Epithelial cell of prostate (primary cell): ENCODE data around the gene RAB14.

ENCODE experiments used
- DNase-seq: peaks from one replicate; pipeline ENCODE4 v3.0.0-alpha.2; 2011; ENCODE audit warnings: low read depth, low spot score
- H3K27ac ChIP-seq: fragments of 450-650 bp; 2 replicates; pipeline ENCODE4 v1.5.1; 2017; ENCODE audit warnings: mild to moderate bottlenecking

Gene RAB14

DNA sequence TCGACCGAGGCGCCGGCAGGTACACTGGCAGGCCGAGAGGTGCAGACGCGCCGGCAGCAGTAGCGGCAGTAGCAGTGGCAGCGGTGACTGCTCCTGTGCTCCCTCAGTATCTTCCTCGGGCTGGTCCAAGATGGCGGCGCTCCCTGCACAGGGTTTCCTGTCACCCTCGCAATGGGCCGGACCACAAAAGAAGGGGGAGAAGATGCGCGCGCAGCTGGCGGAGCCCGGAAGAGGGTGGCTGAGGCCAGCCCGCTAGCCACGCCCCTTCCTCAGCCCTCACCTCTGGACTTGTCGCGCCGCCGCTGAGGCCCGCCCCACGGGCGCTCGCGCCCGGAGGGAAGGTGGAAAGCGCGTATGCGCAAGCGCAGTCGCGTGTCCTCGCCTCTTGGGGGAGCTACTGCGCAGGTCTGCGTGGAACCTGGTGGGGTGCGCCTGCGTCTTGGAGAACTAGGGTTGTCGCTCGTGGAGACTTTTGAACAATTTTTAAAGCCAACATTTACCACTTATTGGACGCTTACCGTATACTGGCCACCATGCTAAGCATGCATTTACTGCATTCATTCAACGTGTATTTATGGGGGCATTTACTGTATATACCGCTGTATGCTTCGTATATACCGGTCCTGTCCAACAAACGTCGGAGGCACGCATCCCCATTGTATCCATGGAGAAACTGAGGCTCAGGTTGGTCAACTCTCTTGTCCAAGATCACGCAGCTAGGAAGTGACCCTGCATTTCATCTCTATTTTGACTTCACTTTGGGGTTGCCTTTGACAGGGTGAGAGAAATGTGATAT is at the start of gene RAB14:
Gene RAB14, minus strand, starts transcription at position 132 of the 796 bp plus-strand sequence. CDS start 8,457 bp downstream, outside the sequence.
- H3K27ac ChIP-seq = peak within 1 kb of the TSS; percentile 80
- DNase-seq = peak; percentile 83

DNA sequence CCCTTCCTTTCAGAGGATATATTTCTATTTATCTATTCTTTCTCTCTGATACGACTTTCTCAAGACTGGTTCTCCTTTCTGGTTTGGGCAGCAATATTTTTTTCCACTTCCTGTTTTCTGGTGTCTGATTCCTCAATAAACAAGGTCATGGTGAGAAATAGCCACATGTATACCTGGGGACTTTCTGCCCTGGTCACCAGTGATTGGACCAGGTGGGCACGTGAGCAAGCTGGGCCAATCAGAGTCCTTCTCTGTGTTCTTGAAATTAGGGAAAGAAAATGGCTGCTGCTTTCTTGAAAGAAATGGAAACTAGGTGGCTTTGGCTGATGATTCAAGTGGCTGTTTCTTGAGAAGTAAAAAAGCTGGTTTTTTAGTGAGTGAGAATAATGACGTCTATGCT is 47.9 kb upstream of the RAB14 start:
- DNase-seq = no peak
- H3K27ac ChIP-seq = no peak overlapping the region

DNA sequence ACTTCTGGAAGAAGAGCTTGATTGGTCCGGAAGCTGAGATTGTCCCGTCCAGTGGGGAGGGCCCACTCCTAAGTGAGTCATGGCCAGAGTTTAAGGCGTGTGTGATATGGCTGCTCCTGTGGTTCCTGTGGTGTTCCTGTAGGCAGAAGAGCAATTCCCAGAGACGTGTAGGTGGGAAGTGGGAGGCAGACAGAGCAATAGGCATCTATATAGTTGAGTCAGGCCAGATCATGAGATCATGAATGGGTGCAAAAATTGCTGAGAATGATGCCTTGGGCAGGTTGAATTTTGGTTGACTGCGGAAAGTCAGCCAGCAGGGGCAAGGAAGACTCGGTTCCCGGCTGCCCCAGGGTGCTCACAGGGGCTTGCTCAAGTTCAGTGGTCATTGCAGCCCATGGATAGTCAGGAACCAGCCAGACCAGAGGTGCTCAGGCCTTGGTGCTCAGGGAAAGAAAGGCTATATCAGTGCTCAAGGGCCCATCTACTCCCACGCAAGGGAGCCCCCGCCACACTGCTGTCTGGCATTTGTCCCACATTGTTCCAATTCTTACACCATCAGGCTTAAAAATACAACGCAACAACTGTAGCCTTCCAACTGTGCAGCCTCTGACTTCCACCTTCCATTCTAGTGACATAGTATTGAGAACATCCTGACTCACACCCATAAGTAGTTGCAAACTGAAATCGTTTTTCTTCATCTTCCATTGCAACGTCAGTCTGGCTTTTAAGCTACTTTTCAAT is 45.3 kb upstream of the RAB14 start:
- no peak overlapping the region for H3K27ac ChIP-seq
- no peak for DNase-seq

DNA sequence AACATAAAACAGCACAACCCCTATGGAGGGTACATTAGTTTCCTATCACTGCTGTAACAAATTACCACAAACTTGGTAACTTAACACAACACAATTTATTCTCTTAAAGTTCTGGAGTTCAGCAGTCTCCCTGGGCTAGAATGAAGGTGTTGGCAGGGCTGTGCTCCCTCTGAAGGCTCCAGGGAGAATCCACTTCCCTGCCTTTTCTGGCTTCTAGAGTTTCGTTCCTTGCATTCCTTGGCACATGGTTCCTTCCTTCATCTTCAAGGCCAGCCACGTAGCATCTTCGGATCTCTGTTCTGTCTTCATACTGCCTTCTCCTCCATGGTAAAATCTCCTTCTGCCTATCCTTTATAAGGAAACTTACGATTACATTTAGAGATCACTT is 41.3 kb upstream of the RAB14 start:
- H3K27ac ChIP-seq = no peak overlapping the region
- DNase-seq = no peak

DNA sequence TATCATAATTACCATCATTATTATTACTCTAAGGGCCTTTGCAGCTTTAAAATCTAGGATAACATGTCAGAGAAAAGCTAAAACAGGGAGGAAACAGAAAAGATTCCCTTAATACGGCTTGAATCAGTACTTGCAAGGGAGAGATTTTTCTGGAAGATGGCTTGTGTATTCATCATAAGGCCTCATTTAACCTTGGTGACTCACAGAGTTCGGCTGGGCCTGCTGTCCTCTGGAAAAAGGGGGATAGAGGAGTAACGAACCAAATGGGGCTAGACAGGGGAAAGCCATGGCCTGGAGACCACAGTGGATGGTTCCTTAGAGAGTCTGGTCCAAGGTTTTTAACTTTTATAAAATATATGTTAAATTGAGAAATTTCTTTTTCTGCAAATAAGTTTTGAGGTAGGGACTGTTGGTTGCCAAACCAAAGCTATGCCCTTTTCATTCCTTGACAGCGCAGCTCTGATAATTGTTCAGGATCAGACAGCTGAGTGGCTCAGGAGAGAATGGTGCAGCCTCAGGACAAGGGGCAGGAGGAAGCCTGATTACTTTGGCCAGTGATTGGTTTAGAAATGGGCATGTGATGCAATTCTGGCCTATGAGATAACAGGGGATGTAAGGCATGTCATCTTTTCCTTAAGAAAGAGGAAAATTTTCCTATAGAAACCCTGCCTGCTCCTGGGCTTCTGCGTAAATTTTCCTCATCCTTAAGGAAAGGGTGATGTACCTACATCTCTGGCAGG is 40.7 kb upstream of the RAB14 start:
- no peak for DNase-seq
- no peak overlapping the region for H3K27ac ChIP-seq

DNA sequence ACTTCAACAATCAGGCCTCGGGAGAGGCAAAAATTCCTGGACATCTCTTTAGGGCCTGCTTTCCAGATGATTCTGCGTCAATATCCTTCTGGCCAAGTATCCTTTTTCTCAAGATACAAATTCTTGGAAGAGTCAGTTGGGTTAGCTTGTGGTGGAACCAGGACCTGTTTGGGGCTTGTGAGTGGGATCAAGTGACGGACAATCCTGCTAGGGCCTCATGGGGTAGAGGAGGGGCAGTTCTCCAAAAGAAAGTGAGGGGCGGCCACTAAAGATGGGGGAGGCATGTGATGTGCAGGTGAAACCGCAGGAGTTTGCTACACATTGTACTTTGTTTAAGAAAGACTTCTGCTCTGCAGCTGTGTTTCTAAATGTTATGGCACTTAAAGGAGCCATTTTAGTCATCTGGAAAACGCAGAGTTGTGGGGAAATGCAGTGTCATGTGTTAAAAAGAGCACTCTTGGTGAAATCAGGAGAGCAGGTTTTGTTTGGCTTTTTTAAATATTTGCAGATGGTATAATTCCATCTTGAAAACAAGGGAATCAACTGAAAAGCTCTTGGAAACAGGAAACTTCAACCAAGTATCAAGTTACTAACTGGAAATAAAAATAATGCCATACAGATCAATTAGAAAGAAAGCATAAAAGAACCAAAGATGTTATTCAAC is 38.9 kb upstream of the RAB14 start:
- H3K27ac ChIP-seq = no peak overlapping the region
- DNase-seq = no peak

DNA sequence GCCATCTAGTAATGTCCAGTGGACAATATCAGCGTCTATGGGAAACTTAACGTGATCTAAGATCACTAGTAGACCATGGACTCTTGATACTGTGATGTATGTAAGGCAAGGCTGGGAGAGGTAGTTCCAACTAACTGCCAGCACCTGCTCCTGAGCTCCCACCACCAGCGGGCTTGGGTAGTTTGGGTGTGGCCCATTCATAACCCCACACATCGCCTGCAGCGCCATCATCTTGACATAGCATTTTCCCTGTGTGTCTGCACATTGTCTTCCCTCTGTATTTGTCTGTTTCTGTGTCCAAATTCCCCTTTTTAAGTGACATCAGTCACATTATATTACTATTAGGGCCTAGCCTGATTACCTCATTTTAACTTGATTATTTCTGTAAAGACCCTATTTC is 38.2 kb upstream of the RAB14 start:
- H3K27ac ChIP-seq = no peak overlapping the region
- no peak for DNase-seq

DNA sequence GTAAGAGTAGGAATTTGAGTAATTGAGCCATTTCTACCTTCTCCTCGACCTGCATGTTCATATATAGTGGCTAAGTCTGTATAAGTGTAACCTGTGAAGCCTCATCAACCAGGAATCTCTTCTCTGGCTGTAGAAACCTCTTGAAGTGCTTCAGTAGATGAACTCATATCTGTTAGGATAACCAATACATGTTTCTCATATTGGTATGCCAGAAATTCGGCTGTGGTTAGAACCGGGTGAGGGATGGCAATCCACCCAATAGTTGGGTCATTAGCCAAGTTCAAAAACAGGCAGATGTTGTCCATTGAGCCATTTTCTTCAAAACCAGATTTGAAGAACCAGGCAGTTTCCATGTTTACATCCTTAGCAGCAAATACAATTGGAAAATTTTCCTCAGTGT is 37.4 kb upstream of the RAB14 start:
- no peak overlapping the region for H3K27ac ChIP-seq
- no peak for DNase-seq

DNA sequence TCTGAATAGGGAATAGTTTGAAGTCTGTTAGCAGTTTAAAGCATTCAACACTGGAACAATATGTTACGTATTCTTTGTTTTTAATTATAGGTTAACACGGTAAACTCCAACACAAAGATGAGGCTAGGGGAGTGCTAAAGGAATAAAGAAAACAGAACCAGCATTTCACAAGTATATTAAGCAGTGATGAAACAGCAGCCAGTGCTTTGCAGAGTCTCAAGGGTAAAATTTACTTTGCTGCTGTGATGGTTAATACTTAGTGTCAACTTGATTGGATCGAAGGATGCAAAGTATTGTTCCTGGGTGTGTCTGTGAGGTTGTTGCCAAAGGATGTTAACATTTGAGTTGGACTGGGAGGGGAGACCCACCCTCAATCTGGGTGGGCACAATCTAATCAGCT is 36.2 kb upstream of the RAB14 start:
- H3K27ac ChIP-seq = no peak overlapping the region
- no peak for DNase-seq

DNA sequence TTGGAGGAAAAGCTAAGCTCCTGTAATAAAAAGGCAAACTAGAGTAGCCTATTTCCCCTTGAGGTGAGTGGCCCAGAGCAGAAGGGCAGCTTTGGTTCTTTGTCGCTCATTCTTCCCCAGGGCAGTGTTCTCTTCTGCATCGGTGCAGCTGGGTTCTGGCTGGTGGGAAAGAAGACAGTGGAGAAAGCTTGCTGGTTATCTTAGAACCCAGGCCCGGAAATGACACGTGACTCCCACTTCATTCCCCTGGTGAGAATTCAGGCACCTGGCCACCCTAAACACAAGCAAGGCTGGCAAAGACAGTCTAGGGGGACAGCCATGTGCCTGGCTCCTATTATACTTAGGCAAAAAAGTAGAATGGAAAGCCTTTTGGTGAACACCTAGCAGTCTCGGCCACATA is 33.8 kb upstream of the RAB14 start:
- peak overlapping the region; percentile 88 for H3K27ac ChIP-seq
- DNase-seq = no peak

DNA sequence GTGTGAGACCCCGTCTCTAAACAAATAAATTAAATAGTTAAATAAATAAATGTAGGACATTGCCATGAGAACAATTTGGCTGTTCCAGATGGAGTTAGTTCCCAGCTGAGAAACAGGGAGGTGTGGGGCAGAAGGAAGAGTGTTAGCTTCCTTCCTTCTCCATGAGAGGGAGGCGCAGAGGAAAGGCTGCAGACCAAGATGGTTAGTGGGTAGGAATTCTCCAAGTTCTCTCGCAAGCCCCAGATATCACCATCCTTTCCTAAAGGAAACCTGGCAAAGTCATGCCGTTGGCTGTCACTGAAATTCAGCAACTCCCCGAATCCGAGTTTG is 33.1 kb upstream of the RAB14 start:
- DNase-seq = no peak
- H3K27ac ChIP-seq = peak overlapping the region; percentile 88

DNA sequence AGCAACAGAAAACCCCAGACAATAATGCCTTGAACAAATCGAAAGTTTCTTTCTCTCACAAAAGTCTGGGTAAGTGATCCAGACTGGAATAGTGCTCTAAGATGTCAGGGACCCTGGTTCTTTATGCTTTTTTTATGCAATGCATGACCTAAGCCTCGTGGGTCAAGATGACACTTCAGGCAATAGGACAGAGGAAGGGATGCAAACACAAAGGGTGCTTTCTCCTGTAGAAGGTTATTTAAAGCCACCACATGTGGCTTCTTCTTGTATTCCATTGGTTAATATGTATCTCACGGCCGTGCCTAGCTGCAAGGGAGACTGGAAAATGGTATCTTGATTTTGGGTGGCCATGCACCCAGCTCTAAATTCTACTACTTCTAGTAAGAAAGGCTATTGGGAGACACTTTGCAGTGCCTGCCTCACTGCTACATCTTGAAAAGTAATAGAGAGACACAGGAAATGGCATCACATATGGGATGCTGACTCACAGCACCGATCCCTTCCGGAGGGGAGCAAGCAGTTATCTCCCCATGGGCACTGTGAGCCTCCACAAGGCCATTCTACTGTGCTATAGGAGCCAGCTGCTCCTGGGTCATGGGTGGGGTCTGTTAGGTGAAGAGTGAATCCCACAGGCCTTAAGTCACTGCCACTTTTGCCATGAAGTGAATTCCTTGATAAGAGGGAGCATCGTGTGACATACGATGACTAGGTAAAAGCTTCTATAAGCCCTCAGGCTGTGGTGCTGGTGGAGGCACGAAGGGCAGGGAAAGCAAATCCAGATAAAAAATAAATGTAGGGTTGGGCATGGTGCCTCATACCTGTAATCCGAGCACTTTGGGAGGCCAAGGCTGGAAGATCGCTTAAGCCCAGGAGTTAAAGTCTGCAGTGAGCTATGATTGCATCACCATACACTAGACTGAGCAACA is 32.5 kb upstream of the RAB14 start:
- DNase-seq = no peak

DNA sequence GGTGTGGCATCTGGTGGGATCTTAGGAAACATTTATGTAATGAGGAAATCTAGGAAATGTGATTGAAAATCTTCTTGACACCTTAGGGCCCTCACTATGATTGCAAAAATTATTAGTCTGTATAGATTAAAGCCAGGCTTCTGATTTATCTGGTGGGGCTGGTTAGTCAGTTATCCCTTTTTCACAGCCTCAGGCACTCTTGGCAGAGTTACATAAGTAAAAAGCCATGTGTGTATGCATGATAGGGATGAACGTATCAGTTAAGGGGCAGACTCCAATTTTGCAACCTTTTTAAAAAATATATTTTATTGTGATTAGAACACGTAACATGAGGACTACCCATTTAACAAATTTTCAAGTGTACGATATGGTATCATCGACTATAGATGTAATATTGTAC is 30.6 kb upstream of the RAB14 start:
- no peak overlapping the region for H3K27ac ChIP-seq
- no peak for DNase-seq

More for the DNA sequence above, 32.5 kb upstream of the RAB14 start:
- H3K27ac ChIP-seq = peak overlapping the region; percentile 88

DNA sequence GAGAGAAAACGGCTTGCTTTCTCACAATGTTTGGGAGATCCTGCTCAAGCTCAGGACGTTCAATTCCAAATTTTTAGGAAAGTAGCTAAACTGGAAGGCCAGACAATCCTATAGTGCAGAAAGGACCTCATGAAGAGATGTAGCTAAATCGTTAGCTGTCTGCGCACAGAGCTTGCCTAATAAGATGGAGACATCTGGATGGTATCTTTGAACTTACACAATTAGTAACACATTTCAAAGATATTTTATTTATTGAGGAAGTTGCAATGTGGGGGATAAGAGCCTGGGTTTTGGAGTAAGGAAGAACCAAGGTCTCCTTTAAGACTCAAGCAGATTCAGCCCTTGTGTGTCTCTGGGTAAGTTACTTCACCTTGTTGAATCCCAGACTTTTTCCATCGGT is 28.6 kb upstream of the RAB14 start:
- no peak overlapping the region for H3K27ac ChIP-seq
- no peak for DNase-seq

DNA sequence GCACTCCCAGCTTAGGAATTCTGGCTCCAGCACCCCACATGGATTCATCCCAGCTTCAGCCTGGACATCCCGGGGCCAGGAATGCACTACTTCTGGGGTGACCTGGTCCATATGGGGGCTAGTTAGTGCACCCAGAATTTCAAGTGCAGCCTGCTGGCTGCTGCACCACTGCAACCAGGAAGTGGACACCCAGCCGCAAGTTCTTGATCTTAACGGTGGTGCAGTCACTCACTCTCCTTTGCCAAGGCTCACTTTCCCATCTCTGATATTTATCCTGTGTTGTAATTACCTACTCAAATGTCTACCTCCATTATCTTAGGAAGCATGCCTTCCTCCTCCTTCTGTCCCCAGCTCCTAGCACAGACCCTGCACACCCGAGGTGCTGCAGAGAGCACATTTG is 26.2 kb upstream of the RAB14 start:
- no peak for DNase-seq
- no peak overlapping the region for H3K27ac ChIP-seq

DNA sequence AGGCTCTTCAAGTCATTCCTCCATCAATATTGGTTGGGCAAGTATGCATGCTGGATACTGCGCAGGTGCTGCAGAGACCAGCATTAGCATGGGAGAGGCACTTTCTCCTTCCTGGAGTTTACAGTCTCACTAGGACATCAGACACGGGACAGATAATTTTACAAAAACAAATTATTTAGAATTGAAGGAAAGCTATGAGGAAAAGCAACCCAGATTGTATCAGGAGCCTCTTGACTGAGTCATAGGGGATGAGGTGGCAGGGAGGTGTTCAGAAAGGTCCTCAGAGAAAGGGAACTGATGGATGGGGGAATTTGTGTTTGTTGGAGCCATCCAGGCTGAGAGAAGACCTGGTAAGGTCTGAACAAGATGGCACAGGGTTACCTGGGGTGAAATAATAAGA is 24.5 kb upstream of the RAB14 start:
- no peak for DNase-seq
- no peak overlapping the region for H3K27ac ChIP-seq

DNA sequence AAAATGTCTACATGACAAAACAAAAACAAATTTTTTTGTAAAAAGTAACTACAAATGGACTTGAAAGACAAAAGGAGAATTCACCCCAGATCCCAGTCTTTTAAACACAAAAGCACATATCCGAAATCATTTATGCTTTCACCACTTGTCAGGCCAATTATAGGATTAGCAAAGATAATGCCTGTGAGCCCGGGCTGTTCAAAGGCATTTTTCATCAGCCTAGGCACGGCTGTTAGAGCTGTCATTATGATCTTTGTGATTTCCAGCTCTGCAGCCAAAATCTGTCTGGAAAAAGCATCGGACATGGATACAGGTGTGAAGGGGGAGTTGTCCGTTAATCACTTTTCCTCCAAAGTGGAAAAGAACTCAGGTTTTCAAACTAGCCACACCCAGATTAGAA is 23.6 kb upstream of the RAB14 start:
- H3K27ac ChIP-seq = no peak overlapping the region
- no peak for DNase-seq

DNA sequence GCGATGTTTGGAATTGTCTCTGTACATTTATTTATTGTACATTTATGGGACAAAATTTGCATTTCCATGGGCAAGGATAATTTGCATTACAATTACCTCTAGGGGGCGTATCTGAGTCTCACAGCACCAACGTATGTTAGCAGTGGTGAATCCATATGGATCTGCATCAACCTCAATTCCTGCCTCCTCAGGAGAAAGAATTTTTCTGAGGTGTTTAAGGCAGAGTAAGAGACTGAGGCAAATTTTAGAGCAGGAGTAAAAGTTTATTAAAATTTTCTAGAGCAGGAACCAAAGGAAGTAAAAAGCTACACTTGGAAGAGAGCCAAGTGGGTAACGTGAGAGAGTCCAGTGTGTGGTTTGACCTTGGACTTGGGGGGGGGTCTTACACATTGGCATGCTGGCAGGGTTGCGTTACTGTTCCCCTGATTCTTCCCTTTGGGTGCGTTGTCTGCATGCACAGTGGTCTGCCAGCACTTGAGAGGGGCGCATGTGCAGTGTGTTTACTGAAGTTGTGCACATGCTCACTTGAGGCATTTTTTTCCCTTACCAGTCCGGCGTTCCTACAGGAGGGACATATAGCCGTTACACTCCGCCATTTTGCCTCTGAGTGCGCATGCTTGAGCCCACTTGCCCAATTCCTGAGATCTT is 21.0 kb upstream of the RAB14 start:
- H3K27ac ChIP-seq = no peak overlapping the region

DNA sequence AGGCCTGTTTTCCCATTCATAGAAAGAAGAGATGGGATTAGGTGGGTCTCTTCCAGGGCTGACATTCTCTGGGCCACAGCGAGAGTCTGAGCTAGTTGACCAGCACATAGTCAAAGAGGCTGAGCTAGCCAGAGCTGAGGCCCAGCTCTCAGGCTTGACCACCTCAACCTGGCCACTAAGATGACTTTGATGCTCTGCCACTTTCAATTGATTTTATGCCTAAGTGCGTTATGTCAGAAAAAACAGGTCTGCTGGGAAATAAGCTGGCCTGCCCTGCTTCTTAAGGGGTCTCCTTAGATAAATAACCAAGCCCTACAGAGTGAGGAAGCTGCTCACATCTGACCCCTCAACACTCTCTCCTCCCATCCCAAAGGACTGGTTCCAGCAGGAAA is 20.0 kb upstream of the RAB14 start:
- H3K27ac ChIP-seq = no peak overlapping the region
- no peak for DNase-seq

More for the DNA sequence above, 21.0 kb upstream of the RAB14 start:
- no peak for DNase-seq
